ENCODE measurements around the gene GRAMD4.

GRCh38 chr22:46596819-46597218 lies 23.4 kb upstream of the GRAMD4 start:
- TF ChIP-seq CTCF (conservative IDR thresholded peaks at IDR 0.05; ENCODE audit: low read depth, low read length) (peak; percentile 54), EZH2phosphoT487 (IDR thresholded peaks at IDR 0.05; ENCODE audit: borderline replicate concordance, low read length) (no peak), EZH2 (IDR thresholded peaks at IDR 0.05; ENCODE audit: low read length, unreplicated experiment) (no peak)
